HG02981 (cell line): ENCODE data around the gene CFLAR.
"Not testable (repeated sequence)": the region's sequence is repeated elsewhere in the genome, so short reads cannot be mapped to it uniquely, and the experiment has no call there.

Experiments used
- ATAC-seq: cut with Tn5 transposase; IDR thresholded peaks from one replicate; pipeline ENCODE4 v1.9.1; 2021; ENCODE audit warnings: mild to moderate bottlenecking, moderate library complexity; ENCODE audit not compliant: unreplicated experiment

Gene CFLAR

GRCh38 chr2:201174687-201175086 lies 58.7 kb downstream of the CFLAR start:
- ATAC-seq = no peak

GRCh38 chr2:201176081-201176481 lies 60.1 kb downstream of the CFLAR start:
- no peak for ATAC-seq

GRCh38 chr2:201180010-201180409 lies 64.0 kb downstream of the CFLAR start:
- no peak for ATAC-seq

GRCh38 chr2:201182650-201183364 lies 66.8 kb downstream of the CFLAR start, which contains the start of gene CASP10:
TSS of gene CASP10 (plus strand) at chr2:201183141. CDS start at chr2:201185778, 2,637 bp downstream.
- ATAC-seq = peak; percentile 56

- no peak for ATAC-seq
Observed at GRCh38 chr2:201183365-201183727, 67.4 kb downstream of the CFLAR start.

GRCh38 chr2:201183835-201184234 lies 67.9 kb downstream of the CFLAR start:
- ATAC-seq = not testable (repeated sequence)

GRCh38 chr2:201184248-201184647 lies 68.3 kb downstream of the CFLAR start:
- not testable (repeated sequence) for ATAC-seq

GRCh38 chr2:201185863-201186262 lies 69.9 kb downstream of the CFLAR start:
- no peak for ATAC-seq

GRCh38 chr2:201186982-201187381 lies 71.0 kb downstream of the CFLAR start:
- ATAC-seq = no peak

- no peak for ATAC-seq
Observed at GRCh38 chr2:201188449-201188848, 72.5 kb downstream of the CFLAR start.

- no peak for ATAC-seq
Observed at GRCh38 chr2:201191132-201191875, 75.3 kb downstream of the CFLAR start.

GRCh38 chr2:201194097-201194496 lies 78.1 kb downstream of the CFLAR start:
- peak; percentile 86 for ATAC-seq

- no peak for ATAC-seq
Observed at GRCh38 chr2:201195331-201195730, 79.4 kb downstream of the CFLAR start.

- ATAC-seq = no peak
Observed at GRCh38 chr2:201196003-201196402, 80.0 kb downstream of the CFLAR start.

GRCh38 chr2:201196803-201197202 lies 80.8 kb downstream of the CFLAR start:
- ATAC-seq = no peak

- no peak for ATAC-seq
Observed at GRCh38 chr2:201197781-201198180, 81.8 kb downstream of the CFLAR start.

GRCh38 chr2:201199847-201200246 lies 83.9 kb downstream of the CFLAR start:
- ATAC-seq = no peak

- ATAC-seq = no peak
Observed at GRCh38 chr2:201200345-201200744, 84.4 kb downstream of the CFLAR start.

- ATAC-seq = no peak
Observed at GRCh38 chr2:201201371-201201770, 85.4 kb downstream of the CFLAR start.

GRCh38 chr2:201203916-201204654 lies 88.1 kb downstream of the CFLAR start:
- no peak for ATAC-seq

GRCh38 chr2:201204655-201205514 lies 88.9 kb downstream of the CFLAR start:
- no peak for ATAC-seq
